ENCODE results near the gene LIPT2.

Gene LIPT2

DNA sequence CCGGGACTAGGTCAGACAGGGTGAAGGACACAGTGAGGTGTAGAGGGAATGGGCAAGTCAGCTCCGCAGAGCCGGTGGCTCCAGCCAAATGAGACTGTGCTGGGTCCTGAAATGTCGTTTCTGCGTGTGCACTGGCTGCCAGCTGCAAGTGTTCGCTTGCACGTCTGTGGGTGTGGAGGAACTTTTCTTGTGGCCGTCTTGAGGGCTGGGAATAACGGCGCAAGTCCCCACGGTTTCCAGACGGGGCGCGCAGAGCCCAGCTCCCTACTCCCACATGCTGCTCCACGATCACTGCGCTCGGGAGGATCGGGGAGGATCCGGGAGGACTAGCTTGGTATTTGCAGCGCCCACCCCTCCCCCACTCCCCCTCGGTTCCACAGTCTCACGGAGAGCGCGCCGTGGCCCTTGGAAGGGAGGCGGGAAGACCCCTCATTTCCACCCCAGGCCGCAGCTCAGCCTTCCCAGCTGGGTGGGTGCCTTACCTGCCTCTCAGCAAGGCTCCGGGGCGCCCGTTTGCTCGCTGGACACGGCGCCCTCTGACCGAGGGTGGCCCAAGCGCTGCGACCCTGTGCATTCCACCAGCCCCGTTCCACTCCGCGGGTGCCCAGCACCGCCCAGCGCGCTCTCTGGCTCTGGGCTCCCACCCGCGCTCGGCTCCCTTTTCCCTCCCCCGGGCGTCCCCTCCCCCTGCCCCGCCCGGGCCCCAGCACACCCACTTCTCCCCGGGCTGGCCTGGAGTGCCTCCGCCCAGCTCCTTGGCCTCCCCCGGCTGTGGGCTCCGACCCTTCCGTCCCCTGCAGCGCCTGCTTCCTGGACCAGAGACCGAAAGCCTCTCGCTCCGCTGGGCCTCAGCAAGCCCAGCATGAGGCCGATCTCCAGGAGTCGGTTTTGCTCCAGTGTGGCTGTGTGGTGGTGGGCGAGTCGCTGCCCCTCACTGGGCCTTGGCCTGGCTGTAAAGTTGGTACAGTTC is 26.3 kb downstream of the LIPT2 start, which contains the start of gene KCNE3:
KCNE3 (minus strand) TSS at position 634 of the 970 bp plus-strand sequence. CDS start 9,986 bp downstream, outside the sequence.
- DNase-seq (ENCODE audit: low read depth in 2 of 2), result no peak

DNA sequence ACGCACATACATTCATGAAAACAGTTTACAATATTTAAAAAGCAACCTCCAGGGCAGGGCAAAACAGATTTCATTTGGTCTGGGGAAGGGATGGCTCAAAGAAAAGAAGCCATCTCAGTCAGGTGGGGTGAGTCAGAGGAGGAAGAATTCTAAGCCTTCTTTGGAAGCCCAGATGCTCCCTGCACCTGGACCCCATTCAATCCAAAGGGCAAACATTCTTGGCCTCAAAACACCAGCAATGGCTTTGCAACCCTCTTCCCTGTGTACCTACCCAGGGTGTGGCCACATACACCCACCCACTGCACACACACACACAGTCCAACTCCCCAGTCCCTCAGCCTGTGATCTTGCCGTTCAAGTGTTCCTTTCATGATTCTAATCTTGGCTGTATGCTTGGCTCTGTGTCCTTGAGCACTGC is 28.2 kb downstream of the LIPT2 start:
- no peak for DNase-seq (ENCODE audit: low read depth in 2 of 2)

DNA sequence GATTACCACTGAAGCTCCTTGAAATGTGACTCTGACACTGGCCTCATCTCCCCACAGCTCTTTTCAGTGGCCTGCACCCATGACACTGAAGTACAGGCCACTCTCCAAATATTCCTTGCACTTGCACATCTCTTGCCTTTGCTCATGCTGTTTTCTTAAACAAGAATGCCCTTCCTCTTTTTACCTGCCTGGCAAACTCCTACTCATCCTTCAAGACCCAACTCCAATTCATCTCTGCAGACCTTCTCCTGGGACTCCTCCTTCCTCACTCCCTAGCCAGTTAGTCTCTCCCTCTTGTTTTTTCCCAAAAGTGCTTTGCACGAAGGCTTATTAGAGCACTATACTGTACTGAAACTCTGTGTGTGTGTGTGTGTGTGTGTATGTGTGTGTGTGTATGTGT is 28.8 kb downstream of the LIPT2 start:
- no peak for DNase-seq (ENCODE audit: low read depth in 2 of 2)

DNA sequence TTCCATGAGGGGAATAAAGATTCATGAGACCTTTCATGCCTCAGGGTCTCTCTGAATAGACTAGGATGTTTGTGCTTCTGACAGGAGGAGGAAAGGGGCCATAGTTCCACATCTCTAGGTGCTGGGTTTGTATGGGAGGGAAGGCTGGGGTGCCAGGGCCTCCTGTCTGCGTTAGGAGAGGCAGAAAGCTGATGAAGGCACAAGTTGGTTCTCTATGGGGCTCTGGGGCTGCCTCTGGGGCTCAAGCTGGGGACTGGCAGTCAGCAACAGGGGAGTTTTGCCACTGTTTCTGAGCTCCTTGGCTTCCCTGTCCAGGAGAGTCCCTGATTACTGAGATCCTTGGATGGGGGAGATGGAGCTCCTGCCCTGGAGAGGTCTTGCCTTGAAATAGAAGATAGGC is 30.3 kb downstream of the LIPT2 start:
- DNase-seq (ENCODE audit: low read depth in 2 of 2), result no peak

DNA sequence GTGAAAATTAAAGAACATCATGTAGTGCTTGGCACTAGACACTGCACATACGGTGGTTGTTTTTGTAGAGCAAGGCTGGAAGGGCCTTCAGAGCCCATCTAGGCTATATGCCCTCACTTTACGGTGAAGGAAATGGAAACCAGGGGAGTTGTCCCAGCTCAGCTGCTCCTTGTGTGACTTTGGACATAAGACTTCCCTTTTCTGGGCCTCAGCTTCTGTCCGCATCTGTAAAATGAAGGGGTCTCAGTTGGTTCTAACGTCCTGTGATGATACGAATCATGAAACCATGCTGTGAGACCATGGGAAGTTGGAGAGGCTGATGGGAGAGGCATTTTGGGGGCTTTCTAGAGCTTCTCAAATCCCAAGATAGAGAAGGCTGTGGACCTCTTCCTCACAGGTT is 30.9 kb downstream of the LIPT2 start:
- no peak for DNase-seq (ENCODE audit: low read depth in 2 of 2)

DNA sequence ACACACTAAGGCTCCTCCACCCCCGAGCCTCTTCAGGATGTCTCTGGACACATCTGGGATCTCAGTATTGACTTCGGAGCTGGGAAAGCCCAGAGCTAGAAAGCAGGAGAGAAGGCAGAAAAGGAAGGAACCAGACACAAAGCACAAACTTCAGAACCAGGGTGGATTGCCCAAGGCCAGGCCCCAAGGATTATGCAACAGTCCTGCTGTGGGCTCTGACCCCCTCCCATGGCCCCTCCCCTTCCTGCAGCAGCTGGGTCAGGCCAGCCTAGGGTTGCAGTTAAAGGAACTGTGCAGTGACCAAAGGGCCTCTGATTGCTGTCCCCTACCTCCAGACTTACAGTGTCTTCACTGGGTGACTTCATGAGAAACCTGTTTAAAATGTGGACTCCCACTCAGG is 31.5 kb downstream of the LIPT2 start:
- DNase-seq (ENCODE audit: low read depth in 2 of 2), result no peak

DNA sequence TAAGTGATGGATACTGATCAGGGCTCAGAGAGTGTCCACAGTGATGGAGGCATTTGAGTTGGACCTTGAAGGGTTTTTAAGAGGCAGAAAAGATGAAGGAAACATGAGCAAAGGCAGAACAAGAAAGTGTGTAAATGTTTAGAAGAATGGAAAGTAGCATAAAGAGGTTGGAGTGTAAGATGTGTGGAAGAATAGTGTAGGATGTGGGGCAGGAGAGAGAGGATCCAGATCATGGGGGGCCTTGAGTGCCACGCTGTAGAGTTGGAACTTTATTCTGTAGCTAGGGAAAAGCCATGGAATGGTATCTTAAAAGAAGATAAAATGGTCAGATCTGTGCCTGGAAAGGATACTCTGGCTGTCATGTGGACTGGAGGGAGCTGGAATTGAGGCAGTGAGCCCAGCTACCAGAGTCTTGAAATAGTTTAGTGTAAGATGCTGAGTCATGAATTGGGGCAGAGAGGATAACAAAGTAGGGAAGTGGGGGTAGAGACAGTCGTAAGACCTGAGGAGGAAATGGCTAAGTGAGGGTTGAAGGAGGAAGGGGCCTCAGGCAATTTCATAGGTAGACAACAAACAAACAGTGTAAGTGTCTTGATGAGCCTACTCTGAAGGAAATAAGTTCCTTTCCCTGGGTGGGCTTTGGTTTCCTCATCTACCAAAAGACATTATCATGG is 32.9 kb downstream of the LIPT2 start:
- no peak for DNase-seq (ENCODE audit: low read depth in 2 of 2)

DNA sequence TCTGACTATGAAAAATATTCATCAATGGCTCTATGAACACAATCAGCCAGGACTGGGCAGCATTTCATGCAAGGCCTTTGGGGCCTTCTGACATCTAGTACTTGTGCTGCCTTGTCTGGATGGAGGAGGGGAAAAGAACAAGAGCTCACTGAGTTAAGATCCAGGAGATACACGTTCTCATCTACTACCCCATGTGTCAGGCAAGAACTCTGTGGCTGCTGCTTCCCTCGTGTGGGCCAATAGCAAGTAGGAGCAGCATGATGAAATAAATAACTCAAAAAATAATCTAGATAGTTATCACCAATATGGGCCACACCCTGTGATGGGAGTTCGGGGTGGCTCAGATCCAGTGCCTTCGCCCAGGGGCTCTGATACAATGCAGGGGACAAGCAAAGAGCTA is 33.5 kb downstream of the LIPT2 start:
- no peak for DNase-seq (ENCODE audit: low read depth in 2 of 2)

DNA sequence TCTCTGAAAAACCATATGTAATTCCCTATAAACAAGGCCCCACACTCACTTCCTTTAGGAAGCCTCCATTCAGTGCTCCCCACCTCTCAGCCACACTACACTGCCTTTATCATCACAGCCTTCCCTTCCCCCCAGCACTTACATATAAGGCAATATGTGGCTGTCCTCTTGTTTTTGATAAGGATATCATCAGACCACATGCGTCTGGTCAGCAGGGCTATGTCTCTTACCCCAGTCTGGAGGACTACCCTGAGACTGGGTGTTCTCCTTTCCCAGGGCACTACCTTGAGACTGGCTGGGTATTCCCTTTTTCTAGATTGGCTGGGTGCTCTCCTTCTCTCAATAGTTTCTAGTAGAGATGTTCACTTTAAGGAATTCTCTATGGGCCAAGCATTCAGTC is 33.9 kb downstream of the LIPT2 start:
- no peak for DNase-seq (ENCODE audit: low read depth in 2 of 2)

DNA sequence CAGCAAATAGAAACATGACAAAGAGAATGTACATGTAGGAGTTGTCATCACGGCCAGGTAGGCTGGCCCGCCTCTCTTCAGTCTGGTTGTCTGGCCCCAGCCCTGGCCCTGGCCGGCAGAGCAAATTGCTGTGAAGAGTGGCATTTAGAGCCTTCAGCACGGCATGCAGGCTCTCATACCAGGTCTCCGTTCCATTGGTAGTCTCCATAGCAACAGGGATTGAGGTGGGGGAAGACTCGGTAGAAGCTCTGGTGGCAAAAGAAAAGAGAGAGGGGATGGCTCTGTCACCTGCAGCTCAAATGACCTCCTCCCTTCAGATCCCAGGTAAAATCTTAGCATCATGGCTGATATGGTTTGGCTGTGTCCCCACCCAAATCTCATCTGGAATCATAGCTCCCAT is 36.2 kb downstream of the LIPT2 start:
- DNase-seq (ENCODE audit: low read depth in 2 of 2), result no peak

DNA sequence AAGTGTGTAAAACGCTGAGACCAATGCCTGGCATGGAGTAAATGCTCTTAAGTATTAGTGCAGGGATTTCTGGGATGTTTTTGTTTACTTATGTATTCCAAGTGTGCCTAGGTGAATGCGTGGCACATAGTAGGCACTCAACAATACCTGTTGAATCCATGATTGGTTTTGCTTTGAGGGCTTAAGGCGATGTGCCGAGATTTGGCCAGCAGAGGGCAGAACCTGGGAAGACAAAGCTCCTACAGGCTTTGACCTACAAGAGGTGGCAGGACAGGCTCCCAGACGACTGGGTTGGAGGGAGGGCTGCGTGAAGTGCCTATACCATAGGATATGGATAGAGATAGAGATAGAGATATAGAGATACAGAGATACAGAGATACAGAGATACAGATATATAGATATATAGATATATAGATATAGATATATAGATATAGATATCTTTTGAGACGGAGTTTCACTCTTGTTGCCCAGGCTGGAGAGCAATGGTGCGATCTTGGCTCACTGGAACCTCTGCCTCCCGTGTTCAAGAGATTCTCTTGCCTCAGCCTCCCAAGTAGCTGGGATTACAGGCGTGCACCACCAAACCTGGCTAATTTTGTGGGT is 40.0 kb downstream of the LIPT2 start:
- peak; percentile 11 to 28 for DNase-seq (ENCODE audit: low read depth in 2 of 2)

DNA sequence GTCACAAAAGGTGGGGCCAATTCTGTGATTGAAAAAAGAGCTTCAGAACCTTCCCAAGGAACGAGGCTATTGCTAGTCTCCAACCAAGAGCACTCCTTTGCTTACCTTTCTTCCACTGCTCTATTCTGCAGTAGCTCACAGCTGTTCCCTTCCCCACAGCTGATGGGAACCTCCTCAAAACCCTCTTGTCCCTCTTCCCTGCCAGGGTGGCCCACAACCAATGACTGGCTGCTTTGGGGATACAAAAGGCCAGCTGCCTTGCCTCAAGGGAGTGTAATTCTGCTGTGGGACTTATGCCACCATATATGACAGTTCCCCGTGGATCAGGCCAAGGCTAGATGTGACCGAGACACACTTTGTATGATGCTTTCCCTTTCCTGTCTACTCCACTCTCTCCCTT is 41.2 kb downstream of the LIPT2 start:
- DNase-seq (ENCODE audit: low read depth in 2 of 2), result no peak

DNA sequence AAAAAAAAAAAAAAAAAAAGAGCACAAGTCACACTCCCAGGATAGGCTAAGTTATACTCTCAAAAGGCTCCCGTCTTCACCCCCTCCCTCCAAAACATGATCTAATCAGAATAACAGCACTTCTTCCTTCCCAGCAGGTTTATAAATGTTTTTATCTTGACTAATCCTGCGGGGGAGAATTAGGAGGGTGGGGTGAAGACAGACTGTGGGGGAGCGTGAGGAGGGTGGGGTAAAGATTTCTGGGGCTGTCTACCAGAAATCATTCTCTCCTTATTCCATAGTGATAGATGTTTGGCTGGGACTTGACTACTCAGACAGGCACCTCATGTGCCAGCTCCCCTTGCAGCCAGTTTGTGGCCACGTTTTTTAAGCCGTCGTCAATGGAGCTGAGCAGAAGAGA is 43.2 kb downstream of the LIPT2 start:
- no peak for DNase-seq (ENCODE audit: low read depth in 2 of 2)

DNA sequence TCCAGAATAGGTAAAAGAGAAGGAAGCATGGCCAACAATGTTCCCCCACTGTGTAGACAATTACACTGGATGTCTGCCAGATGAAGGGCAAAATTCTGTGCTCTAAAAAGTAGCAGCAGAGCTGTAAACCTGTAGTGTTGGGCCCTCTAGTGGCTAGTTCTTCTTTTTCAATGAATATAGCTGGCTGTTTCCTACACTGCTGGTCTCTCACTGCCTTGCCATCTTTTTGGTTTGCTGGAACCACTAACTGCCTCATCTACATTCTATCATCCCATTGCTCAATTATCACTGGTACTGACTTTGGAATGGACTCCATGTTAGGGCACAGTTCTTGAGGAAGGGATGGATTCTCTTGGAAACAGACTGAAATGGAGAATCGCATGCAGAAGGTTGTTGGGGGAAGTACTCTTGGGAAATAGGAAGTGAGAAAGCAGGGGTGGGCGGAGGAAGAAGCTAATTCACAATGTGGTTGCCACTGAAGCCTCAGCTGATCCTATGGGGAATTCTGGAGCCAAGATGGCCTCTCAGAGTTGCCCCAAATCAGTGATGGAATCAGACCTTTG is 44.1 kb downstream of the LIPT2 start:
- peak in 1 of 2 donors; percentile 10 for DNase-seq (ENCODE audit: low read depth in 2 of 2)

DNA sequence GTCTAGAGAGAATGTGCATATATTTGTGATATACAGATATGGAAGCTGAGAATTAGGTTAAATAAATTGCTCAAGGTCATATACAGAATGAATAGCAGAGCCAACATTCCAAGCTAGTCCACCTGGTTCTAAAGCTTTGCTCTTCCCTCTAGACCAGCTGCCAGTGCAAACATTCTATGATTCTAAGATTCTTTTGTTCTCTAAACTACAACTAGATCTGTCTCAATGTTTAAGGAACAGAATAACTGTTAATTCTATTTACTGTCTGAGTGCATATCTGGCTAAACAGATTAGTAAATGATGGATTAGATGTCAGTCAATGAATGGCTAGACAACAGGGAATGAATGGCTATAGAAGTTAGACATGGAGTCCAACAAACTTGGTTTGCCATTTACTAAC is 45.8 kb downstream of the LIPT2 start:
- no peak for DNase-seq (ENCODE audit: low read depth in 2 of 2)

DNA sequence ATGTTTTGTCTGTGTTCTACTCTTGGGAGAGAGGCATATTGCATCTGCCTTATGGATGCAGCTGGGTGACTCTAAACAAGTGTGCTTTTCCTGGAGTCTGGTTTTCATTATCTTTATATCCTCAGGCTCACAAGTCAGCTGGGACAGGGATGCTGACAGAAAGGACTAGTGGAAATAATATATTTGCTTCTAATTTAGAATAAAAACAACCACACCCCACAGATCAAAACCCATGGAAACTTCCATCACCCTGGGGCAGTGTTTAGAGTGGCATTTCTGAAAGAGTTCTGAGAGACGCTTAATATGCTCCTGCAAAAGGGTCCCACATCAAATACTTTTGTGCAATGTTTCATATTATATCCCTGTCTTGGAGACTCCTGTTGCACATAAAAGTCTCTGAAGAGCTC is 47.0 kb downstream of the LIPT2 start:
- DNase-seq (ENCODE audit: low read depth in 2 of 2), result no peak

DNA sequence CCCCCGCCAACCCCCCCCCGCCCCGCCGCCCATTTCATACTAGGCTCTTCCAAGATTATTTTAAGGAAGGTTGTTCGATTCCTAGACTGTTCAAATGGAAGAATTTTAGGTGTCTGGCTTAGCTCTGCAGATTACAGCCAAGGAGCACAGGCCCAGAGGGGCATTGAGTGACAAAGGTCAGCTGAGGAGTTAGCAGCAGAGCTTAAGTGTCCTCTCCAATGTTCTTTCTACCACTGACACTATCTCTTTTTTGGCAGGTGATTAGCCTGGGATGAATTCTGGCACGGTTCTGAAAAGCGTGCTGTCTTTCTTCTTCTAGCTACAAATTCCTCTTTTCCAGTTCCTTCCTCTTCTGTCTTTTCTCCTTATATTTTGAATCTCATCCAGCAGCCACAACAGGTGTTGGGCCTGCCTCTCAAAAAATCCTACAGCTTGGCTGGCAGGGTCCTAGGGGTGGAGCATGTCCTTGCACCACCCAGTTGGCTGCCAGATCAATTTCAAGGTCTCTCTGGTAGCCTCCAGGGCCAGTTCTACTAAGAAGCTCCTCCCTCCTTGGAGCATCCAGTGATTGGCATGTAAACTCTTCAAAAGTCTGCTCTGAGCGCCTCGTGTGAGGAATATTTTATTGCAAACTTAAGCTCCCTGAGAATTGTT is 49.2 kb downstream of the LIPT2 start:
- no peak for DNase-seq (ENCODE audit: low read depth in 2 of 2)

DNA sequence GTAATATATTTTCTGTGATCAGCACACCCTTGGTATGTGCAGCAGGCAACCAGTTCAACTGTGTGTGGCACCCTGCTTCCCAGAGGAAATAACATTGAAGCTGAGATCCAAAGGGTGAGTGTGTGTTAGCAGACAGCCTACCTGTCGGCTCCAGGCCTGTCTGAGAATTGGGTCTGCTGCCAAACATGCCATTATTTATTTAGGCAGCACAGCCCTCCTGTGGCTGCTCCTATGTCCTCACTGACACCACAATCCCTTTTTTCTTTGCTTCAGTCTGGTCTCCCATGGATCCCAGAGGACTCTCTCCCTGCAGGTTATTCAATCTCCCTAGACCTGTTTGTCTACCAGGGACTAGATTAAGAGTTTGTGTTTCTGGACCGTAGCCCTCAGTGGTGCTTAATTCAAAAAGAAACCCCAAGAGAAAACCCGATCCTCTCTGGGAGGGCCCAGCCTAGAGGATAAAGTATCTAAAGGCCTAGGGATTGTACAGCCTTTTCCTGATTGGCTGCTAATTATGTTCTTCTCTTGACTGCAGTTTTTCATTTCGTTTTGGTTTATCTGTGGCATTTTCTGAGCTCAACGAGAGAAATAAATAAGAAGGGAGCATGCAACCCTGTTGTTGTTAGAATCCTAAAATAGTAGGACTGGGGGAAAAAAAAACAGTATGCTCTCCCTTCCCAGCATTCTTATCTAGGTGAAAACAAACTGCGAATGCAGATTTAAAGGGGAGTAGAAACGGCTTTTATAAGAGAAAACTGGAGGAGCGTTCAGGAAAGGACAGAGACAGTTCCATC is 50.3 kb downstream of the LIPT2 start:
- DNase-seq (ENCODE audit: low read depth in 2 of 2), result no peak

DNA sequence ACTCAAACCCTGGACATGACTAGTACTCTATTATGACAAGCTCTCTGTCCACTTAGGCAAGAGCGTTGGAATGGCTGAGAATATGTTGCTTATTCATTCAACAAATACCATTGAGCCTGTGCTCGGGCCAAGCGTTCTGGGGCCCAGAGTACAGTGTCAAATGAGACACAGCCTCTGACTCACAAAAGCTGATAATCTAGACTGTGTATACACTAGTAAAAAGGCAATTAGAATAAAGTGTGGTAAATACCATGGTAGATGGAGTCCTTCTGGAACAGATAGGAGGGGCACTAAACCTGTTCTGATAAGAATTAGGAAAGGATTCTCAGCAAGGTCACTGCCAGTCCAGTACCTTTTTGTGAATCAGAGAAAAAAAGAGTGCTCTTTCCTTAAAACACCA is 50.9 kb downstream of the LIPT2 start:
- DNase-seq (ENCODE audit: low read depth in 2 of 2), result no peak
